HG03442 (cell line): ENCODE data around the gene GLT8D2.

Experiments
- ATAC-seq: cut with Tn5 transposase; IDR thresholded peaks from one replicate; pipeline ENCODE4 v1.9.1; 2021; ENCODE audit warnings: mild to moderate bottlenecking, moderate library complexity; ENCODE audit not compliant: unreplicated experiment

GLT8D2 gene

DNA sequence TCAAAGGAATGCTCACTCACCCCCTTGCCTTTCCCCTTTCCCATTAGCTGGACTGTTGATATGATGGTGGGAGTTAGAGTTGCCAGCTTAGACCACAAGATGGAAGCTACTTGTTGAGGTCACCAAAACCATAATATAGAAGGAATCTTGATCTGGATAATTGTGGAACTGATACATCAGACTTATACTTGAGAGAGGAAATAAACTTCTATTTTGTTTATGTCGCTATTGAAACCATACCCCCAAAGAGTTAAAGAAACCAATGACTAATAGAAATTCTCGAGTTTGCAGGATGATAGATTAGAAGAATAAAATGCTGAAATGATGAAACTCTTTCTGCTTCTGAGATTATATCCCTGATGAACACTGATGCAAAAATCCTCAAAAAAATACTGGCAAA is 46.4 kb downstream of the GLT8D2 start:
- ATAC-seq = no peak

DNA sequence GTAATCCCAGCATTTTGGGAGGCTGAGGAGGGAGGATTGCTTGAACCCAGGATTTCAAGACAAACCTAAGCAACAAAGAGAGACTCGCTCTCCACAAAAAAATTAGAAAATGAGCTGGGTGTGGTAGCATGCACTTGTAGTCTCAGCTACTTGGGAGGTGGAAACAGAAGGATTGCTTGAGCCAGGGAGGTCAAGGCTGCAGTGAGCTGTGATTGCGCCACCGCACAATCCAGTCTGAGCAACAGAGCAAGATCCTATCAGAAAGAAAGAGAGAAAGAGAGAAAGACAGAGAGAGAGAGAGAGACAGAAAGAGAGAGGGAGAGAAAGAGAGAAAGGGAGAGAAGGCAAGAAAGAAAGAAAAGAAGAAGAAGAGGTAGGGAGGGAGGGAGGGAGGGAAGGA is 47.3 kb downstream of the GLT8D2 start:
- ATAC-seq = no peak

DNA sequence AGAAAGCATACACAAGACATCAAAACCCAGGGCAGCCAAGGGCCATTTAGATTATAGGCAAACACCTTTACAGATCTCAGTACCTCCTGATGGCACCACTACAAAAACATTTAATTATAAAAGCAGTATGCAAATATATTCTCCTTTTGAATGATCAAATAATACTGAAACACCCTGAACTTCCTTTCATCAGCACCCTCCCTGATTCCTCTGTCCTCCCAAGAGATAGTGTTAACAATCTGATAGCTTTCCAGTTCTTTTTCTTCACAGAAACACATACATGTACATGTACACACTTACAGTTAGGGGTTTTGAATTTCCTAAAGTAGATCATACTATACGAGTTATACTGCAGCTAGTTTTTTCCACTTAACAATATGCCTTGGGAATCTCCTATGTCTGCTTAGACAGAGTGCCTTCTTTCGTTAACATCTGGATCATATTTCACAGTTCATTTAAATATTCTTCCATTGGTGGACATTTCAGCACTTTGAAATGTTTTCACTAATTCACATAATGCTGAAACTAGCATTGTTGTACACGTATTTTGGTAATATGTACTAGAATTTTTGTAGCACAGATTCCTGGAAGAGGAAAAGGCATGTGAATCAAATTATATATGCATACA is 49.1 kb downstream of the GLT8D2 start:
- ATAC-seq = no peak

DNA sequence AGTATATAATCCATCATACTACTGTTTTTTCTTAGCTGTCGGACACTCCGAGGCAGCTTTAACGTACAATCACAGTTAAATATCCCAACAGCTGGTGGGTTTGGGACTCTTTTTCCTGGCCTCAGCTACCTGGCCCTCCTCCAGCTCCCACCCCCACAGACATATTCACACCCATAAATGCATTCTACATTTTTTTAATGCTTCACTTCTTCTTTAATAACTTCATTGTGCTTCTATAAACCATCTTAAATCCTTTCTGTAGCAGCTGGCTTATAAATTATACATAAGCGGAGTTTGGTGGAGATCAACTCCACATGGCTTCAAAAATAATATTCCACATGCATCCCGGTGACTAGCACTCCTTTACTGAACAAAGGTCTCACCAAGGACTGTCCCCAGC is 51.0 kb downstream of the GLT8D2 start:
- ATAC-seq = no peak

DNA sequence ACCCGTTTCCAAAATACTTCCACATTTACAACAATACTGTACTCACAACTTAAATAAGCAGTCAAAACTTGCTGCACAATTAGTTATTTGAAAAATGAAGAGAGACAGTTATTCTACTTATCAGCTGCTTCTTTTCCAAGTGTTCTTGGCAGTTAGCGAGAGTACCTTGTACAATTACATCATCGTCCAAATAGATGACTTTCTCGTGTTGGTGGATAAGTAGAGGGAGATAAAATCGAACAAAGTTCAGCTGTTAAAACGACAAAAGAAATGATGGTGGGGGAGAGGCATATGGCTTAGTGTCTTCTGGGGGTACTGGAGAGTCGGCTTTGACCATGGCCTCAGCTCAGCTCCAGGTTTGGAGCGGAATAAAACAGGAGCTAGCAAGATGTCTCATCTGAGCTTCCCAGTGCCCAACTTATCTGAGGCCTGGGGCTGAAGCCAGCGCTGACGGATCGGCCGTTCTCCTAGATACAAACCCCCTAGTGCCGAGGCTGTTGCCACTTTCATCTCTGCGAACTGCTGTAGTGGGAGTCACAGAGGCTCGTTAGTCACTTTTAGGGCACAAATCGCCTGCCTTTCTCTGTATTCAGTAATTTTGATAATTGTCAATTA is 52.6 kb downstream of the GLT8D2 start:
- ATAC-seq = no peak

DNA sequence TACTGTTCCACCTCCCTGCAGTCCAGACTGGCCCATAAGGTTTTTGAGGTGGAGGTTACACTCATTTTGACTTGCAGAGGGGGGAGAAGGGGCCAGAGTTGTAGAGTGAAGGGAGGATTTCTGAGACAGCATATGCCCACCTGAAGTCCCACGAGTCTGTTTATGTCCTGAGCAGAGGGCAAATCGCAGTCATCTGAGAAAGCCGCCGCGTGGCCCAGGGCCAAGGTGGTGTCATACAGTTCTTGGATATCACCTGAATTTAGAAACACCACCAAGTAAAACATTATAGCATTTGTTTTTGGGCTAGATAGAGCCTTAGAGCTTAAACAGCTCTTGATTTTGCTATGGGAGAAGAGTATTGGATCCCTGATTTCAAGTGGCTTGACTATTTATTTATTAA is 53.4 kb downstream of the GLT8D2 start:
- no peak for ATAC-seq

DNA sequence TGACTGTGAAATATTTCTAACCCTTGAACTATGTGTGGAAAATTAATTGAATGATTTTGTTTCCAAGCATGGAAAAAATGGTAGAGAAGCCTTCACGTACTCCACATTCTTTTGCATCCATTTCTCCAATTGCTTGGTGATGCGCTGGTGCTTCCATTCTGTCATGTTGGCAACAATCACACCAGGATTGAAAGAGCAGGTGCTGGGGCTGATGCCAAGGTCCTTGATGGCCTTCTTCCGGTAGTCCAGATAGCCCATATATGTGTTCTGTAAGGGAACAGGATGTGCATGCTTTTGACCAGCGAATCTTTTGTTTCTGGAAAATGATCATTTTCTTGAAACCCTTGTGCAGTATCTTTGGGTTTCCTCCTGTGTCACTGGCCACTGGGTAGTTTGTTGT is 55.8 kb downstream of the GLT8D2 start:
- ATAC-seq = no peak

DNA sequence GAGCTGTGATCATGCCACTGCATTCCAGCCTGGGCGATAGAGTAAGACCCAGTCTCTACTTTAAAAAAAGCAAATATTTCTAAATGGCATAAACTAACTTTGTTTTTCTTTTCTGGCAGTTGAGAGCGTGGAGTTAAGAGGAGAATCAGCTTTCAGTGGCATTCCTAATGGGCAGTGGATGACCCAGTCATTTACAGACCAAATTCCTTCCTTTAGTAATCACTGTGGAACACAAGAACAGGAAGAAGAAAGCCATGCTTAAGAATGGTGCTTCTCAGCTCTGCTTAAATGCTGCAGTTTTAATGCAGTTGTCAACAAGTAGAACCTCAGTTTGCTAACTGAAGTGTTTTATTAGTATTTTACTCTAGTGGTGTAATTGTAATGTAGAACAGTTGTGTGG is 63.2 kb downstream of the GLT8D2 start:
- no peak for ATAC-seq

DNA sequence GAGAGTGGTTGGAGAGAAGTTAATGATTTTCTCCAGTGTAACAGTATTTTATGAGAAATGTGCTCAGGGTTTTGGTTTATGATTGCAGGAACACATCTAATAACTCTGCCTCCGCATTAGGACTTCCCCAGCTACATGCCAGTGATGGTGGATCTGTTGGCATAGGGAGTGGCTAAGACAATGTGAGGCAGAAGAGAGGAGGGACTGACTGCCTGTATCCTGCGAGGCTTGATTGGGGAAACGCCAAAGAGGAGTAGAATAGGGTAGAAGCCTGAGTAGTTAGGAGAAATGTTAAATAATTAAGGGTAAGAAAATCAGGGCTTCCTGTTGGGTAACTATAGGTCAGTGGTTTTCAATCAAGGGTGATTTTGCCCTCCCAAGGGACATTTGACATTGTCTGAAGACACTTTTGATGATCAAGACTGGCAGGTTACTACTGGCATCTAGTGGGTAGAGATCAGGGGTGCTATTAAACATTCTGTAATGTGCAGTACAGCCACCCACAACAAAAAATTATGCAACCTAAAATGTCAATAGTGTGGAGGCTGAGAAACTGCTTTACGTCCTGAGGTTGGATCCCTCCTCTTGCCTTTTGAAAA is 71.5 kb downstream of the GLT8D2 start:
- no peak for ATAC-seq

DNA sequence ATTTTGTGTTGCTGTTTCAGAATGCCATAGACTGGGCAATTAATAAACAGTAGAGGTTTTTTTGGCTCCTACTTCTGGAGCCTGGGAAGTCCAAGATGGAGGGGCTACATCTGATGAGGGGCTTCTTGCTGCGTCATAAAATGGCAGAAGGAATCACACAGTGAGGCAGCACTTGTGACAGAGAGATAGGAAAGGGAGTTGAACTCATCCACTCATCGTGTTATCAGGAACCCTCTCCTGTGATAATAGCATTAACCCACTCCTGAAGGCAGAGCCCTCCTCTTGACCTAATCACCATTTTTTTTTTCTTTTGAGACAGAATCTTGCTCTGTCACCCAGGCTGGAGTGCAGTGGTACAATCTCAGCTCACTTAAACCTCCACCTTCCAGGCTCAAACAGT is 74.6 kb downstream of the GLT8D2 start:
- ATAC-seq = no peak

DNA sequence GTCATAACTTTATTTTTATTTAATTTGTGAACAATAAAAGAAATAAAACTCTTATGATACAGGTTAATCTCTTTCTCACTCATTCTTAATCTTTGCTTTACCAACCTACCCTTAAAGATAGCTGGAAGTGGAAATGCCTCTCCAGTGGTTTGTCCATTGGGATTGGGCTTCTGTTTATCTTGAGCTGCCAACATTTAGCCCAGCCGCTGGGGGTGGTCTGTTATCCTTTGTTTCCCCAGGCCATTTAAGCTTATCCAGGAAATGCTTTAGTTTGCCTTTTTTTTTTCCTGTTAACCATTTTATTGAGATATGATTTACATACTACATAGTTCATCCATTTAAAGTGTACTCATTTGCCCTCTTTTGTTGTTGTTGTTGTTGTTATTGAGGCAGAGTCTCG is 76.1 kb downstream of the GLT8D2 start:
- ATAC-seq = no peak

DNA sequence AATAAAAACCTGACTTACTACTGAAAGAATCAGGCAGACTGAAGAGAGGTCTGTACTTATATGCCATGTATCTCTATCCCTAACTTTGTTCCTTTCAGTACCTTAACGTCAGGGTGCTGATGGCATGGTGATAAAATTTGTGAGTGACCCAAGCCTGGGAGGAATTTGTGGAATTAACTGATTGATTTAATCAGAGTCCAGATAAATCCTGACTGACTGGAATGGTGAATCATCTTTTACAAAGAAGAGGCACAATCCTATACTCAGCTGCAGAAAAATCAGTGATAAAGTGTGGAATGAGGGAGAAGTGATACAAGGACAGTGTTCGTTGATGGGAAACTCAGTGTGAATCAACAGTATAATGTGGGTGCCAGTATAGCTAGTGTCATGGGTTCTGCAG is 80.6 kb downstream of the GLT8D2 start:
- no peak for ATAC-seq

DNA sequence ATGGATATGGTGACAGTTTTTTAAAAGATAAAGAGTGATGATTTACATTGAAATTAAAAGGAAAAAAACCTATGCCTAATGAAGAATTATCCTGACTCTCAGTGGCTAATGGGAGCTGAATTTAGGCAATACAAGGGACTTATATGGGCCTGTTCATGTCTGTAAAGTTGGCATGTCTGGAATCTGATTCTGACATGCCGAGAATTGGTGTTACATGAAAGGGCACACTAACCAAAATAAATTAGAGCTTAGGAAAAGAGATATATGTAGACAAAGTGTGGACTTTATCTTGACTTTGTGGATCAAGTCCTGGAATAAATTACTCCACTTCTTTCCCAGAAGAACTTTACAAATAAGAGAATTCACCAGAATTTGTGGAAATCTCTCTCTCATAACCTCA is 83.3 kb downstream of the GLT8D2 start:
- ATAC-seq = no peak

DNA sequence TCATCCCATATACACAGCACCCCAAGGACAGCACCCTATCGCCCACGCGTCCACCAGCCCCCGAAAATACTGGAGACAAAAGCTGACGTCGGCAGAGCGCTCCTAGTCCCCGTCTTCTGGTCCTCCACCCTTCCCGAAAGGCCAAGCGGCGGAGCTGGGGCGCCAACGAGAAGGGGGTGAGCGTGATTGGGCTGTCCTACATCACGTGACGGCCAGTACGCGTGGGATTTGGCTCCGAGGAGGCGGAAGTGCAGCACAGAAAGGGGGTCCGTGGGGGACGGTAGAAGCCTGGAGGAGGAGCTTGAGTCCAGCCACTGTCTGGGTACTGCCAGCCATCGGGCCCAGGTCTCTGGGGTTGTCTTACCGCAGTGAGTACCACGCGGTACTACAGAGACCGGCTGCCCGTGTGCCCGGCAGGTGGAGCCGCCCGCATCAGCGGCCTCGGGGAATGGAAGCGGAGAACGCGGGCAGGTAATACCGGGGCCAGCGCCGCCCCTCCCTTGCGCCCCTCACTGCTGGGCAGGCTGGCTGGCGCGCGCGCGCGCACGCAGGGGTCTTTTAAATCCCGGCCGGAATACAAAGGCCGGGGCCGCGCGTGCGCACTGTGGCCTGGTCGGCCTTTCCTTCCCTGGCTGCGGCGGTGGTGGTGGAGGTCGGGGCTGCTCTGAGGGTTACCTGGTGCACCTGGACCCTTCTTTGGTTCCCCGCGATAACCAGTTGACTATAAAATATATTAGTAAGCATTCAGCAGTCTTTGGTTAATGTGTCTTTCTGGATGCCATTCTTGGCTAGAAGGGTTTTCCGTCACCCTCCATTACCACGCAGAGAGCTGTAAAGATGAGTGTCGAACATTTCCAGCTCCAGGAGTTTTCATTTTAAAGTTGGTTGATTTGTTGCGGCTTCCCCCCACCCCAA is 84.1 kb downstream of the GLT8D2 start, which contains the start of gene TDG:
Gene TDG, plus strand, starts transcription at position 283 of the 915 bp plus-strand sequence. Its CDS starts 166 bp downstream, at position 449.
- ATAC-seq = peak; percentile 94

DNA sequence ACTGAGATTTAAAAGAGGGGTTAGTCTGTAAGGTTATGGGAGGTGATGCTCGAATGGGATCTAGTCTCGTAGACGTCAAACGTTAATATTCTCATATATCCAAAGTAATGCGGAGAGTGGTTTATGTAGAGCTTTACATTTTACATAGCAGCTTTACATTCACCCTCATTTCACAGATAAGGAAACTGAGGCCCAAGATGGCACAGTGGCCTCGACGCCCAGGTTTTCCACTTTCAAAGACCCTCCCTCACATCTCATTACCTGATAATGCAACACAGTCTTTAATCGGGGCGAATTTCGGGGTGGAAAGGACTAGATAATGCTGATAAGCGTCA is 84.8 kb downstream of the GLT8D2 start:
- no peak for ATAC-seq

DNA sequence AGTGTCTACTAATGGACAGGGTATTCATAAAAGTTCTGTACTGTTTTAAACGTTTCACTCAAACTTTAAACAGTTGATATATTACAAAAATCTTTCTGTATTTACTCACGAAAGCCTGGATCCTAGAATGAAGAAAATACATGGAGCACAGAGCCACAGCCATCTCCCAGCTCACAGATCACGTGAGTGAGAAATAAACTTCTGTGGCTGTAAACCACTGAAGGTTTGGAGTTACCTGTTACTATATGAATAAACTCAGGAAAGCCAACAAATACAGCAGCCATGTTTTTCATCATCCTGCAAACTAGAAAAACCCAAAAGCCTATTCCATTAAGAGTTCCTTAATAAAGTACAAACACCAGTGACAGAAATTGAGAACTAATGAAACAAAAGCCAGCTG is 85.2 kb downstream of the GLT8D2 start:
- ATAC-seq = no peak

DNA sequence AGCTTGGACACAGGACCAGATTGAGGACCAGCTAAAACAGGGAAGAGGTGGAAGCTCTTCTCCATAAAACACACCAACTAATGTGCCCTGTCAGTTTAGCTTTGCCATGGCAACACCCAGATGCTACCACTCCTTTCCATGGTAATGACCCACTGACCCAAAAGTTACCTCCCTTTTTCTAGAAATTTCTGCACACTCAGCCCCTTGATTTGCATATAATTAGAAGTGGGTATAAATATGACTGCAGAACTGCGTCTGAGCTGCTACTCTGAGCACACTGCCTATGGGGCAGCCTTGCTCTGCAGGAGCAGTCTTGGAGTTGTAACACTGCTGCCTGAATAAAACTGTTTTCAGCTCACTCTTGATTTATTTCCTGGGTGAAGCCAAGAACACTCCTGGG is 87.5 kb downstream of the GLT8D2 start:
- no peak for ATAC-seq

DNA sequence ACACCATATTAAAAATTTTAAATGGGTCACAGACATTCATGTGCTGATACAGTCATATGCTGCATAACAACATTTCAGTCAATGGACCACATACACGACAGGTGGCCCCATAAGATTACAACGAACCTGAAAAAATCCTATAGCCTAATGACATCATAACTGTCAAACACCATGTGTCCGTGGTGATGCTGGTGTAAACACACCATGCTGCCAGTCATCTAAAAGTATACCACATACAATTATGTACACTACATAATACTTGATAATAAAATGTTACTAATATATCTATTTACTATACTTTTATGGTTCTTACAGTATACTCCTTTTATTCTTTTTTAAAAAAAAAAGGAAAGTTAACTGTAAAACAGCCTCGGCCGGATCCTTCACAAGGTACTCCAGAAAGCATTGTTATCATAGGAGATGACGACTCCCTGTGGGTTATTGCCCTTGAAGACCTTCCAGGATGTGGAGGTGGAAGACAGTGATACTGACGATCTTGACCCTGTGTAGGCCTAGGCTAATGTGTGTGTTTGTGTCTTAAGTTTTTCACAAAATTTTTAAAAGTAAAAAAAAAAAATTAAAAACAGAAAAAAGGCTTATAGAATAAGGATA is 89.3 kb downstream of the GLT8D2 start:
- ATAC-seq = no peak

DNA sequence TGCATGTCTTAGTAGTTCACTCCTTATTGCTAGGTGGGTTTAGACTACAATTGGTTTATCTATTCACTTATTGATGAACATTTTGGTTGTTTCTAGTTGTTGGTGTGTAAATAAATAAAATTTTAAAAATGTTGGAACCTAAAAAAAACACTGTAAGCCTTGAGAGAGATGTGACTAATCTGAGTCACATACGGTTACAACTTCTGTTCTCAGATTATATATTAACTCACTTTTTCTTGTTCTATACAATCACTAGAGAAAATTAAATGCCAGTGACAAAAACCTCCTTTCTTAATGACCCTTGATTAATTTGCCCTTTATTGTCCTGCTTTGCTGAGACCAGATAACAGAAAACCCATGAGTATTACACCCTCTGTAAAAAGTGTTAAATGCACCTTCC is 91.4 kb downstream of the GLT8D2 start:
- ATAC-seq = no peak

DNA sequence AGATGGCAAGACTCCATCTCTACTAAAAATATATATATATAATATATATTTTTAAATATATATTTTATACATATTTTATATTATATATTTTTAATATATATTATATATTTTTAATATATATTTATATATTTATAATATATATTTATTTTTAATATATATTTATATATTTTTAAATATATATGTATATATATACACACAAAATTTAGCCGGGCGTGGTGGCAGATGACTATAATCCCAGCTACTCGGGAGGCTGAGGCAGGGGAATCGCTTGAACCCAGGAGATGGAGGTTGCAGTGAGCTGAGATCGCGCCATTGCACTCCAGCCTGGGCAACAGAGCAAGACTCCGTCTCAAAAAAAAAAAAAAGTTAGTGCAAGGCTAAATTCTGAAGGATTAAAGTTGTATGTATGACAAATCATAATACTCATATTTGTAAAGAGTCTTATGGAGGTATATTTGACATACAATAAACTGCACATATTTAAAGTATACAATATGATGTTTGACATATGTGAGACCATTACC is 92.1 kb downstream of the GLT8D2 start:
- no peak for ATAC-seq

DNA sequence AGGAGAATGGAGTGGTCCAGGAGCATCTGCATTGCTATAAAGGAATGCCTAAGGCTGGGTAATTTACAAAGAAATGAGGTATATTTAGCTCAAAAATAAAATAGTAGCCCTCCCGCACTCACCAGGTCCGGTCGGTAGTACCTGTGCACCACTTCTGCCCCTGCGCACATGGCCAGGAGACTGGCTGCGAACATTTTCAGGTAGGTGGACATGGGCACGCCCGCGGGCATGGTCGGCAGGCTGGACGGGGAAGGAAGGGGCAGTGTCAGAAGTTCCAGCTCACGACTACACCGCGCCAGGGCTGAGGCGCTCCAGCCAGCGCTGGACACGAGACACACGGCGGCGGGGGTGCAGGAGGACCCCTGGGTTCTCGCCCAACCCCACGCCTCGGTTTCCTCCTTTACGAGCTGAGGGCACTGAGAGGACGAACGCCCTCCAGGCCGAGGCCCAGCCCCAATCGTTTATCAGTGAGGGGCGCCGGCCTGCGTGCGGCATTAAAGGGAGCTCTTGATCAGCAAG is 93.4 kb downstream of the GLT8D2 start:
- ATAC-seq = peak; percentile 31
